Measurements from ENCODE around the gene SLC25A24.
A peak's percentile ranks its signal among the peaks of the same experiment; 100 is the strongest.
"Not testable (repeated sequence)": the region's sequence is repeated elsewhere in the genome, so short reads cannot be mapped to it uniquely, and the experiment has no call there.

Gene SLC25A24

DNA sequence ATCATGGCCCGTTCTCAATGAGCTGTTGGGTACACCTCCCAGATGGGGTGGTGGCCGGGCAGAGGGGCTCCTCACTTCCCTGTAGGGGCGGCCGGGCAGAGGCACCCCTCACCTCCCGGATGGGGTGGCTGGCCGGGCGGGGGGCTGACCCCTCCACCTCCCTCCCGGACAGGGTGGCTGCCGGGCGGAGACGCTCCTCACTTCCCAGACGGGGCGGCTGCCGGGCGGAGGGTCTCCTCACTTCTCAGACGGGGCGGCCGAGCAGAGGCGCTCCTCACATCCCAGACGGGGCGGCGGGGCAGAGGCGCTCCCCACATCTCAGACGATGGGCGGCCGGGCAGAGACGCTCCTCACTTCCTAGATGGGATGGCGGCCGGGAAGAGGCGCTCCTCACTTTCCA is 40.2 kb downstream of the SLC25A24 start:
- peaks cover 28% of the 10 kb centered on the region for H3K36me3 Mint-ChIP-seq
- not testable (repeated sequence) for ATAC-seq, H3K27ac Mint-ChIP-seq, H3K9me3 Mint-ChIP-seq, H3K4me1 Mint-ChIP-seq, H3K4me3 Mint-ChIP-seq, H3K27me3 Mint-ChIP-seq

DNA sequence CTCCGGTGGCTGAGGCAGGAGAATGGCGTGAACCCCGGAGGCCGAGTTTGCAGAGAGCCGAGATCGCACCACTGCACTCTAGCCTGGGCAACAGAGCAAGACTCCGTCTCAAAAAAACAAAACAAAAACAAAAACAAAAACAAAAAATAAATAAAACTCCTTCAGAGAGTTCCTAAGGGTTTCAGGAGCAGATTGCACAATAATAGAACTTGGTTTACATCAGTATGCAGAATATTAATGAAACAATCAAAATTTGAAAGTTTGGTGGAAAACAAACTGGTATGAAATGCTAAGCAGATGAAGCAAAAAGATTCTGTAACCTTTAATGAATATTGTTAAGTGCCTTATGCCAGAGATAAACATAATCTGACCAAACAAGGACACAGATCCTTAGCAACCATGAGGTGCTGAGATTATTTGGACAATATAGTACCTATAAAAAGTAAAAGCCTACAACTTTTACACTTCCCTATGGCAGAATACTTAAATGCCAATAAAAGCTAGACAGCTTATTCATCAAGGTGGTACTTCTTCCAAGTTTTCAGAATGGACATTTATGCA is 41.2 kb downstream of the SLC25A24 start:
- Mint-ChIP-seq H3K27me3 (no peaks in the 10 kb centered on the region), H3K4me3 (no peak overlapping the region), H3K4me1 (no peaks in the 10 kb centered on the region), H3K9me3 (no peaks in the 10 kb centered on the region), H3K36me3 (peaks cover 31% of the 10 kb centered on the region), H3K27ac (no peak overlapping the region)
- no peak for ATAC-seq

DNA sequence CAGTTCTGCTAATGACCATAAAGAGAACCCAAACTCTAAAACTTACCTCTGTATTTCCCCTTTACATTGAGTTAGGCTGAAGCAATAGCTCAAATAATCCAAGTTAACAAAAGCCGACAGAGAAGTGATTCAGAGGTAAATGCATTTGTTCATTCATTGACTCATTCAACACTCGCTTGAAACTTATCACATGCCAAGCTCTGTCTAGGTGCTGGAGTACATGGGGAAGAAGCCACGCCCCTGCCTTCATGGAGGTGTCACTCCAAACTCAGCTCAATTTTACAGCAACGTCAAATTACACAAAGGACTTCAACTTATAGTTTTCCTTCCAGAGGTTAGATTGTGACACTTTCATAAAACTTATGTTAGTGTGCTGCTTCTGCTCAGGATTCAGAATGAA is 45.8 kb downstream of the SLC25A24 start:
- Mint-ChIP-seq H3K27me3 (no peaks in the 10 kb centered on the region), H3K36me3 (peaks cover 20% of the 10 kb centered on the region), H3K9me3 (no peaks in the 10 kb centered on the region), H3K4me1 (no peaks in the 10 kb centered on the region), H3K4me3 (no peak overlapping the region), H3K27ac (no peak overlapping the region)
- no peak for ATAC-seq

DNA sequence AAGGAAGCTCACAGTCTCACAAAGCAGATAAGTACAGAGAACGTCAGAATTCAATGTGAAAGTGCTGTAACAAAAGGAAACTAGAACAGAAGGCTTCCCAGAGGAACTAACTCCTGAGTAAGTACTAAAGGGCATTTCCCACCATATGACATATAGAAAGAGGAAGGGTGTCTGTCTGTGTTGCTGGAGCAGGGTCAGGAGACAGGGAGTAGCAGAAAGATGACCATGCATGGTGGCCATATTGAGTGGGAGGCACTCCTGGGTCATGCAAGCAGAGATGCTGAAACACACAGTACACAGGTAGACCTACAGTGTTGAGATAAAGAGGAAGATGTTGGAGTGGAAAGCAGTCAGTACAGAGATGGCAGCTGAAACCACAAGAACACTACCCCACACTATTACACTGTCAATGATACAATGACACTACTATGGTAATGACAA is 47.3 kb downstream of the SLC25A24 start:
- ATAC-seq, result peak; percentile 89
- H3K27ac Mint-ChIP-seq, result no peak overlapping the region
- H3K4me3 Mint-ChIP-seq, result no peak overlapping the region
- peaks cover 31% of the 10 kb centered on the region for H3K36me3 Mint-ChIP-seq
- no peaks in the 10 kb centered on the region for H3K9me3 Mint-ChIP-seq
- H3K27me3 Mint-ChIP-seq, result no peaks in the 10 kb centered on the region
- H3K4me1 Mint-ChIP-seq, result no peaks in the 10 kb centered on the region

GRCh38 chr1:108151548-108151947 is 48.6 kb downstream of the SLC25A24 start:
- peaks cover 38% of the 10 kb centered on the region for H3K36me3 Mint-ChIP-seq
- H3K4me1 Mint-ChIP-seq, result no peaks in the 10 kb centered on the region
- no peaks in the 10 kb centered on the region for H3K27me3 Mint-ChIP-seq
- H3K4me3 Mint-ChIP-seq, result no peak overlapping the region
- no peak for ATAC-seq
- H3K27ac Mint-ChIP-seq, result no peak overlapping the region
- peaks cover 3% of the 10 kb centered on the region for H3K9me3 Mint-ChIP-seq

GRCh38 chr1:108149796-108150467 is 50.2 kb downstream of the SLC25A24 start:
- H3K36me3 Mint-ChIP-seq, result peaks cover 42% of the 10 kb centered on the region
- no peak overlapping the region for H3K27ac Mint-ChIP-seq
- H3K4me3 Mint-ChIP-seq, result no peak overlapping the region

DNA sequence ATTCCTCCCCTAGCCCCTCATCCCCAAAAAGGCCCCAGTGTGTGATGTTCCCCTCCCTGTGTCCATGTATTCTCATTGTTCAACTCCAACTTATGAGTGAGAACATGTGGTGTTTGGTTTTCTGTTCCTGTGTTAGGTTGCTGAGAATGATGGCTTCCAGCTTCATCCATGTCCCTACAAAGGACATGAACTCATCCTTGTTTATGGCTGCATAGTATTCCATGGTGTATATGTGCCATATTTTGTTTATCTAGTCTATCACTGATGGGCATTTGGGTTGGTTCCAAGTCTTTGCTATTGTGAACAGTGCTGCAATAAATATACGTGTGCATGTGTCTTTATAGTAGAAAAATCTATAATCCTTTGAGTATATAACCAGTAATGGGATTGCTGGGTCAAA is 55.6 kb downstream of the SLC25A24 start:
- peaks cover 92% of the 10 kb centered on the region for H3K36me3 Mint-ChIP-seq
- H3K9me3 Mint-ChIP-seq, result peaks cover 15% of the 10 kb centered on the region

More at GRCh38 chr1:108149796-108150467, 50.2 kb downstream of the SLC25A24 start:
- ATAC-seq, result no peak
- Mint-ChIP-seq H3K4me1 (no peaks in the 10 kb centered on the region), H3K27me3 (no peaks in the 10 kb centered on the region), H3K9me3 (peaks cover 7% of the 10 kb centered on the region)

DNA sequence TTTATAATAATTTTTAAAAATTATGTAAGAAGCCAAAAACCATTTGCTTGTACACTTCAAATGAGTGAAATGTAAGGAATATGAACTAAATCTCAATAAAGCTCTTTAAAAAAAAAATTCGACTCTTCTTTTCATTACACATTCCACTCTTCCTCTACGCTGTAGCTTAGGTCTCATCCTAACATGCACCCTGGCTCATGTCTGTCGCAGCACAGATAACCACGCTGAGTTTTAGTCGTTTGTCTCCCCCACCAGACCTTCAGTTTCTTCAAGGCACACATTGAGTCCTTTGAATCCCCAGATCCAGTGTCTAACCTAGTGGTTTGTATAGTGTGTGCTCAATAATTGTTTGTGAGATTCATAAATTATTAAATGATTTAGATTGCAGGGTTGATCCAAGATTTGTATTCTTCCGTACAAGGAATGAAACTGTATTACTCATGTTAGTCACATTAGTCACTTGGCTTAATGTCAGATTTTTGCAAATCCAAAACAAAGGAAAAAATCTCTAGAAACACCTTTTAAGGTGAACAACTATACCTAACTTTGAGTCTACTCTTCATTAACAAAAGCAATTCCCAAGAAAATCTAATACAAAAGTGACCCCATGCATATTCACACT is 57.3 kb downstream of the SLC25A24 start:
- peaks cover 98% of the 10 kb centered on the region for H3K36me3 Mint-ChIP-seq
- no peak for ATAC-seq
- H3K4me1 Mint-ChIP-seq, result peaks cover 6% of the 10 kb centered on the region
- H3K27me3 Mint-ChIP-seq, result no peaks in the 10 kb centered on the region
- no peak overlapping the region for H3K27ac Mint-ChIP-seq
- H3K4me3 Mint-ChIP-seq, result no peak overlapping the region
- H3K9me3 Mint-ChIP-seq, result peaks cover 15% of the 10 kb centered on the region

More for the DNA sequence above, 55.6 kb downstream of the SLC25A24 start:
- H3K4me3 Mint-ChIP-seq, H3K27me3 Mint-ChIP-seq, H3K27ac Mint-ChIP-seq, H3K4me1 Mint-ChIP-seq, ATAC-seq: not testable (repeated sequence)

- ATAC-seq, result no peak
- H3K36me3 Mint-ChIP-seq, result peaks cover 97% of the 10 kb centered on the region
Measured at GRCh38 chr1:108142258-108142657, 57.9 kb downstream of the SLC25A24 start.

DNA sequence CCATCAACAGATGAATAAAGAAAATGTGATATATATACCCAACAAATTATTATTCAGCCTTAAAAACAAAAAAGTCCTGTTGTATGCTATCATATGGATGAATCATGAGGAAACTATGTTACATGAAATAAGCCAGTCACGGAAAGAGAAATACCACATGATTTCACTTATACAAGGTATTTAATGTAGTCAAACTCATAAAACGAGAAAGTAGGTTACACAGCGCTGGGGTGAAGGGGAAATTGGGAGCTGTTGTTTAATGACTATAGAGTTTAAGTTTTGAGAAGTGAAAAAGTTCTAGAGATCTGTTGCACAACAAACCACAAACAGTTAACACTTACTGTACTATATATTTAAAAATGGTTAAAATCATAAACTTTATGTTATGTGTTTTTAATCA is 58.5 kb downstream of the SLC25A24 start:
- Mint-ChIP-seq H3K36me3 (peaks cover 95% of the 10 kb centered on the region), H3K27me3 (no peaks in the 10 kb centered on the region), H3K4me3 (no peak overlapping the region), H3K4me1 (peaks cover 6% of the 10 kb centered on the region), H3K9me3 (peaks cover 11% of the 10 kb centered on the region), H3K27ac (no peak overlapping the region)
- ATAC-seq, result no peak

More at GRCh38 chr1:108142258-108142657, 57.9 kb downstream of the SLC25A24 start:
- Mint-ChIP-seq H3K4me1 (peaks cover 6% of the 10 kb centered on the region), H3K4me3 (no peak overlapping the region), H3K27me3 (no peaks in the 10 kb centered on the region), H3K27ac (no peak overlapping the region), H3K9me3 (peaks cover 13% of the 10 kb centered on the region)

GRCh38 chr1:108140936-108141335 is 59.2 kb downstream of the SLC25A24 start:
- Mint-ChIP-seq H3K4me3 (no peak overlapping the region), H3K36me3 (peaks cover 88% of the 10 kb centered on the region), H3K27me3 (no peaks in the 10 kb centered on the region), H3K27ac (no peak overlapping the region), H3K9me3 (peaks cover 9% of the 10 kb centered on the region), H3K4me1 (peaks cover 6% of the 10 kb centered on the region)
- ATAC-seq, result no peak

DNA sequence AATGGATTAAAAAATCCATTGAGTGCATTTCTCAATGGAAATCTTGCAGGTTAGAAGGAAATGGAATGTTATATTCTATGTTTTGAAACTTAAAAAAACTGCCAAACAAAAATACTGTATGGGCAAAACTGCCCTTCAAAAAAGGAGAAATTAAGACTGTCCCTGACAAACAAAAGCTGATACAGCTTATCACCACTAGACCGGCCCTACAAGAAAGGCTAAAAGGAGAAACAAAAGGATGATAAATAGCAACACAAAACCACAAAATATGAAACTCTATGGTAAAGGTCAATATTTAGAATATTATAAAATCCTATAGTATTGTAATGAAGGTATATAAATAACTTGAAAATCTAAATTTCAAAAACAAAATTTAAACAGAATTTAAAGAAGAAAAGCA is 60.0 kb downstream of the SLC25A24 start:
- Mint-ChIP-seq H3K27ac (no peak overlapping the region), H3K27me3 (no peaks in the 10 kb centered on the region), H3K4me3 (no peak overlapping the region), H3K36me3 (peaks cover 80% of the 10 kb centered on the region), H3K9me3 (peaks cover 8% of the 10 kb centered on the region), H3K4me1 (peaks cover 6% of the 10 kb centered on the region)
- ATAC-seq, result no peak

- H3K4me1 Mint-ChIP-seq, ATAC-seq, H3K27me3 Mint-ChIP-seq, H3K9me3 Mint-ChIP-seq, H3K27ac Mint-ChIP-seq, H3K4me3 Mint-ChIP-seq: not testable (repeated sequence)
- peaks cover 74% of the 10 kb centered on the region for H3K36me3 Mint-ChIP-seq
Measured at GRCh38 chr1:108139555-108139954, 60.6 kb downstream of the SLC25A24 start.

DNA sequence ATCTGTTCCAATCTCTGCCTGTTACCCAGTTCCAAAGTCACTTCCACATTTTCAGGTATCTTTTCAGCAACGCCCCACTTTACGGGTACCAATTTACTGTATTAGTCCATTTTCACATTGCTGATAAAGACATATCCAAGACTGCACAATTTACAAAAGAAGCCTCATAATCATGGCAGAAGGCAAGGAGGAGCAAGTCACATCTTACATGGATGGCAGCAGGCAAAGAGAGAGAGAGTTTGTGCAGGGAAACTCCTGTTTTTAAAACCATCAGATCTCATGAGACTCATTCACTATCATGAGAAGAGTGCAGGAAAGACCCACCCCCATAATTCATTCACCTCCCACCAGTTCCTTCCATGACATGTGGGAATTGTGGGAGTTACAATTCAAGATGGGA is 67.0 kb downstream of the SLC25A24 start:
- not testable (repeated sequence) for H3K27ac Mint-ChIP-seq, H3K9me3 Mint-ChIP-seq, H3K27me3 Mint-ChIP-seq, H3K4me3 Mint-ChIP-seq, H3K4me1 Mint-ChIP-seq, ATAC-seq
- peaks cover 38% of the 10 kb centered on the region for H3K36me3 Mint-ChIP-seq

- H3K36me3 Mint-ChIP-seq, result peaks cover 31% of the 10 kb centered on the region
- not testable (repeated sequence) for H3K4me1 Mint-ChIP-seq, H3K27me3 Mint-ChIP-seq, H3K9me3 Mint-ChIP-seq, H3K4me3 Mint-ChIP-seq, H3K27ac Mint-ChIP-seq, ATAC-seq
Measured at GRCh38 chr1:108132367-108132766, 67.8 kb downstream of the SLC25A24 start.

GRCh38 chr1:108131281-108131680 is 68.9 kb downstream of the SLC25A24 start:
- peaks cover 26% of the 10 kb centered on the region for H3K36me3 Mint-ChIP-seq
- not testable (repeated sequence) for ATAC-seq, H3K9me3 Mint-ChIP-seq, H3K27me3 Mint-ChIP-seq, H3K27ac Mint-ChIP-seq, H3K4me3 Mint-ChIP-seq, H3K4me1 Mint-ChIP-seq

Measured in stimulated activated memory B cell treated with anti-CD40 and anti-IgM and Interleukin-4, amounts not matched to agents 10 μg/mL and 1 μg/mL and 100 μg/mL, for 72 hours (primary cell).